DMS 273 (cell line): ENCODE results near the gene MAP3K20.
A peak's percentile ranks its signal among the peaks of the same experiment; 100 is the strongest.

Experiments
- DNase-seq: peaks from one replicate; lab custom pipeline; 2025; ENCODE audit not compliant: unreplicated experiment; lab: John Stamatoyannopoulos, UW

MAP3K20 gene

GRCh38 chr2:173075781-173076580 lies at the start of gene MAP3K20:
Gene MAP3K20 (plus strand): TSS chr2:173075846. CDS start chr2:173091032, 15,186 bp downstream.
- DNase-seq = peak; percentile 86

GRCh38 chr2:173026479-173026878 lies 49.2 kb upstream of the MAP3K20 start:
- DNase-seq = no peak

- peak; percentile 94 for DNase-seq
Observed at GRCh38 chr2:173027181-173028128, 48.2 kb upstream of the MAP3K20 start.

GRCh38 chr2:173028141-173028540 lies 47.5 kb upstream of the MAP3K20 start:
- DNase-seq = peak; percentile 62

GRCh38 chr2:173028671-173029070 lies 47.0 kb upstream of the MAP3K20 start:
- DNase-seq = peak; percentile 72

- peak; percentile 50 for DNase-seq
Observed at GRCh38 chr2:173030561-173031490, 44.8 kb upstream of the MAP3K20 start.

GRCh38 chr2:173032032-173032431 lies 43.6 kb upstream of the MAP3K20 start:
- no peak for DNase-seq

- peak; percentile 17 for DNase-seq
Observed at GRCh38 chr2:173033084-173033483, 42.6 kb upstream of the MAP3K20 start.

- DNase-seq = no peak
Observed at GRCh38 chr2:173034143-173034542, 41.5 kb upstream of the MAP3K20 start.

GRCh38 chr2:173037245-173038120 lies 38.2 kb upstream of the MAP3K20 start:
- peak; percentile 74 for DNase-seq

GRCh38 chr2:173038257-173038656 lies 37.4 kb upstream of the MAP3K20 start:
- peak; percentile 41 for DNase-seq

GRCh38 chr2:173040729-173041128 lies 34.9 kb upstream of the MAP3K20 start:
- DNase-seq = peak; percentile 78

GRCh38 chr2:173043476-173043875 lies 32.2 kb upstream of the MAP3K20 start:
- DNase-seq = no peak

GRCh38 chr2:173043897-173044519 lies 31.6 kb upstream of the MAP3K20 start:
- DNase-seq = no peak

- DNase-seq = peak; percentile 32
Observed at GRCh38 chr2:173044686-173045085, 31.0 kb upstream of the MAP3K20 start.

- peak; percentile 30 for DNase-seq
Observed at GRCh38 chr2:173045181-173045580, 30.5 kb upstream of the MAP3K20 start.

GRCh38 chr2:173048522-173048896 lies 27.1 kb upstream of the MAP3K20 start:
- DNase-seq = peak; percentile 70

- peak; percentile 96 for DNase-seq
Observed at GRCh38 chr2:173048897-173049661, 26.6 kb upstream of the MAP3K20 start.

- no peak for DNase-seq
Observed at GRCh38 chr2:173049831-173050230, 25.8 kb upstream of the MAP3K20 start.
